Sciatic nerve (tissue), 2 donors: Measurements from ENCODE around the gene OR10W1. TPM values are rescaled to one million over a fixed set of nuclear protein-coding genes. Genes with fewer than 3 reads are reported as not detected.

Experiments used
- ATAC-seq: fragments of 200-7000 bp; cut with Tn5 transposase; one replicate; pipeline ENCODE4 v1.9.1; 2020; ENCODE audit warnings: mild to moderate bottlenecking, moderate library complexity
- DNase-seq: peaks from one replicate; pipeline ENCODE4 v3.0.0-alpha.2; 2020; ENCODE audit warnings: low spot score
- intact Hi-C: fragments of 100-400 bp; cut with DNase I; formaldehyde crosslinking; loops from one replicate; pipeline ENCODE4 v1.14.2; 2022
- total RNA-seq: library from RNA; stranded (reverse); fragmentation: NEBNext Ultra II Directional; extraction: Animal tissue kit (Norgen Biotek cat#: 25700); gene quantifications from one replicate; pipeline ENCODE4 v1.2.1, GENCODE V29; 2021
- donor health status: DM: no; HTN: no; CAD: no.
- donor health status: DM: no; HTN: no; CAD: no.

Gene OR10W1, protein sequence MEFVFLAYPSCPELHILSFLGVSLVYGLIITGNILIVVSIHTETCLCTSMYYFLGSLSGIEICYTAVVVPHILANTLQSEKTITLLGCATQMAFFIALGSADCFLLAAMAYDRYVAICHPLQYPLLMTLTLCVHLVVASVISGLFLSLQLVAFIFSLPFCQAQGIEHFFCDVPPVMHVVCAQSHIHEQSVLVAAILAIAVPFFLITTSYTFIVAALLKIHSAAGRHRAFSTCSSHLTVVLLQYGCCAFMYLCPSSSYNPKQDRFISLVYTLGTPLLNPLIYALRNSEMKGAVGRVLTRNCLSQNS
- total RNA-seq: not detected

DNA sequence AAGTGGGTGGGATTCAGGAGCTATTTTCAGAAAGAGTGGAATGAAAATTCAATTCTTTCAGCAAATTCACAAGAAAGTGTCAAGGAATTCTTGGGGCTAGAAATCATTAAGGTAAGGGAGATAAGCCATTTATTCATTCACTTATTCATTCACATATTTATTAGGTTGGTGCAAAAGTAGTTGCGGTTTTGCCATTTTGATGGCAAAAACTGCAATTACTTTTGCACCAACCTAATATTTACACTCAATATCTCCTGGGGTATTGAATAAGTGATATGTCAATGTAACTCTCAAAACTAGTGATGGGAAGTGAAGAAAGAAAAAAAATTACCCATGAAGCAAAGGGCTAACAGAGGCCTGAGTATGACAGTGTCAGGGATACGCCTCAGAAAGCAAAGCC, at the start of gene OR10W1:
TSS of gene OR10W1 (minus strand) at position 119 of the 400 bp plus-strand sequence. CDS start 402 bp downstream, outside the sequence.
- DNase-seq (no peak), ATAC-seq (no peak)
- intact Hi-C loops: no loop called here

DNA sequence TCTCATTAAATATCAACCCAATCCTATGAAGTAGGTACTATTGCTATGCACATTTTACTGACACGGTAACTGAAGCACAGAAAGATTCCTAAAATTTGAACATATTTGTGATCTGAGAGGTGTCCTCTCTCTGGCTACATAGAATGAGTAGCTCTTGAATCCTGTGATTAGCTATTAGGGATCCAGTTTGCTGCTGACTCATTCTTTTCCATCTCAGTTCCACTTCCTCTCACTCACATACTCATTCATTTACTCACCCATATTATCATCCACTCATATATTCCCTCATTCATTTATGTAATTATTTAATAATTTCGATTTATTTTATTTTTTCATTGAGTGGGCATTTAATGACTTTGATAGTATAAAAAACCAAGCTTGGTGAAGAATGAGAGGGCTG, 48.1 kb upstream of the OR10W1 start:
- no peak for ATAC-seq
- intact Hi-C loops: no loop called here

DNA sequence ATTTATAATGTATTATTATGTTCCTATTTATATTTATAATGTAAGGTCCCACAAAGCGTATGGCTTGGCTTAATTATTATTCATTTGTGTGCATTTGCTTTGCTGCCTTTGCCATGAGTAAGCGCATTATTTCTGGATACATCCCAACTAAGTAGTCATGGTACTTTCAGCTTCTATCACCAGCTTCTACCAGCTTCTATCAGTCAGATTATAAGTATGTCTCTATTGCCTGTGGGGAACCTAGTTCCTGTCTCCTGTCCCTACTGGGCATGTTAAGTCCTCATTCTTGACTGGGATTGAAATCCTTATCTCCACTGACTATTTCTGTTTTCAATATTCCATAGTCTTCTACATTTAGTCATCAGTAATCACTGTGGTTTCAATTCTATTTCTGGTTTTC, 33.5 kb upstream of the OR10W1 start:
- DNase-seq: no peak
- intact Hi-C loops: no loop called here

More for the DNA sequence above, 48.1 kb upstream of the OR10W1 start:
- DNase-seq: no peak

DNA sequence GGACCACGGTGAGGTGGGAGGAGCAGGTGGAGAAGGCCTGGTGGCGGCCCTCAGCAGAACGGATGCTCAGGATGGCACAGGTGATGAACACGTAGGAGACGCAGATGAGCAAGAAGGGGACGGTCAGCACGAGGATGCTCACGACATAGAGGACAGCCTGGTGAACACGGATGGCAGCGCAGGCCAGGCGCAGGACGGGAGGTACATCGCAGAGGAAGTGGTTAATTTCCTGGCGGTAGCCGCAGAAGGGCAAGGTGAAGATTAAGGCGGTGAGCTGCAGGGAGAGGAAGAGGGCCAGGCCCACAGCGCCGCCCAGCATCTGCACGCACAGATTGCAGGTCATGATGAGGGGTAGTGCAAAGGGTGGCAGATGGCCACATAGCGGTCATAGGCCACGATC, 24.0 kb upstream of the OR10W1 start:
- DNase-seq (no peak), ATAC-seq (no peak)
- intact Hi-C loops: no loop called here

More for the DNA sequence above, 33.5 kb upstream of the OR10W1 start:
- ATAC-seq: no peak

DNA sequence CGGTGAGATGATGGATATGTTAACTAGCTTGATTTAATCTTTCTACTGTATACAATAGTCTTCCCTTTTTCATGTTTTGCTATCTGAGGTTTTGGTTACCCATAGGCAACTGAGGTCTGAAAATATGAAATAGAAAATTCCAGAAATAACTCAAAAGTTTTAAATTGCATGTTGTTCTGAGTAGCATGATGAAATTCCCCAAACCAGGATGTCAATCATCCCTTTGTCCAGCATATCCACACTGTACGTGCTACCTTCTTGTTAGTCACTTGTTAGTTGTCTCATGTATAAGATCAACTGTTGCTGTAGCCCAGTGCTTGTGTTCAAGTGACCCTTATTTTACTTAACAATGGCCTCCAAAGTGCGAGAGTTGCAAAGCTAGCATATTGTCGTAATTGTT, 21.2 kb upstream of the OR10W1 start:
- ATAC-seq: no peak
- intact Hi-C loops: no loop called here
- no peak for DNase-seq

DNA sequence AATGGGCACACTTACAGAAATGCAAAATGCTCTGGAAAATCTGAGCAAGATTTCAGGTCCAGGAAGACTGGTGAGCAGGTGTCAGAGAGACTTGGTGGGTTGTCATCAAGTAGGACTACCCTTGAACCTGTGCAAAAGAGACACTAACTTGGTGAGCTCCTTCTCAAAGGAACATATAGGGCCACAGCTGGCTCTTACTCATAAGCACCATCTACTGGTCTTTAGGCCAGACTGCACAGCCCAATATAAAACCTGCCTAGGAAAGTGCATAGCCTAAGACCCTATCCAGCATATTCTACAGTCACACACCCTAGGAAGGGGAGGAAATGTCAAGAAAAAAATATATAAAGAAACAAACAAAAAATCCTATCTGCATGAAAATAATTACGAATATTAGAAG, 18.2 kb upstream of the OR10W1 start:
- DNase-seq (no peak), ATAC-seq (no peak)
- intact Hi-C loops: no loop called here

DNA sequence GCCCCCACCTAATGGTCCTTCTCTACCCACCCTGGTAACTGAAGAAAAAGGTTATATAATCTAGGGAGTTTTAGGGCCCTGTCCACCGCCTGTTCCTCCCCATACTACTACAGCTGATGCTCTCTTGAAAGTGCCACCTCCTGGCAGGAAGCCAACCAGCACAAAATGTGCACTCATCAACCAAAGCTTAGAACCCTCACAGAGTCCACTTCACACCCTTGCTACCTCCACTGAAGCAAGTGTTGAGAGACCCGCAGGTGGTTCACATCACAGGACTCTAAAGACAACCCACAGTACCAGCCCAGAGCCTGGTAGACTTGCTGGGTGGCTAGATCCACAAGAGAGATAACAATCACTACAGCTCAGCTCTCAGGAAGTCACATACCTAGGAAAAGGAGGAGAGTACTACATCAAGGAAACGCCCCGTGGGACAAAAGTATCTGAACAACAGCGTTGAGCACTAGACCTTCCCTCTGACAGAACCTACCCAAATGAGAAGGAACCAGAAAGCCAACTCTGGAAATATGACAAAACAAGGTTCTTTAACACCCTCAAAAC, 17.5 kb upstream of the OR10W1 start:
- ATAC-seq (no peak), DNase-seq (no peak)
- intact Hi-C loops: no loop called here

DNA sequence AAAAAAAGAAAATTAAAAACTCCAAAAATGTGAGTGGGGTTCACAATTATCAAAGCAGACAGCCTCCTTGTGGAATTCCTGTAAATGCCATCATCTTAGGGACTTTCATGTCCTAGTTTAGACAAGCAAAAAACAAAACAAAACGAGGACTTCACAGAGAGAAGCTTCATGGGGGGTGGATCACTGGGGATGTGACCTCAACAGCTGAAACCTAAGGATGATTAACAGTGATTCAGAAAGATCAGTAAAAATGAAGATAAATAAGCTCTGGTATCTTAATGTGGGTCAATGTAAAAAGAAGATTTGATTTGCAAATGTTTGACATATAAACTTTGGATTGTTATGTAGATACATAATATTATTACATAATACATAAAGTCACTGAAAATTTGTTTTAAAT, 8.1 kb upstream of the OR10W1 start:
- no peak for ATAC-seq
- DNase-seq: no peak
- intact Hi-C loops: no loop called here

DNA sequence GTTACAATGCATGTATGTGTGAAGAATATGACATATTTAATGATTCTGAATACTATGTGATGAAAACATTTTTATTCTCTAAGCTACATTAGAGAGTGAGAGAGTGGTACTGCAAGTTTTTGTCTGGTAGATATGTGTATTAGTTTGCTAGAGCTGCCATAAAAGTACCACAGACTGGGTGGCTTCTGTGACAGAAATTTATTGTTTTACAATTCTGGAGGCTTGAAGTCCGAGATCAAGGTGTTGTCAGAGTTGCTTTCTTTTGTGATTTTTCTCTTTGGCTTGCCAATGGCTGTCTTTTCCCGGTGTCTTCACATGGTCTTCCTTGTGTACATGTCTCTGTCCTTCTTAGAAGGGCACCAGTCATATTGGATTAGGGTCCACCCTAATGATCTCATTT, 6.9 kb upstream of the OR10W1 start:
- DNase-seq: no peak
- intact Hi-C loops: no loop called here
- ATAC-seq: no peak

DNA sequence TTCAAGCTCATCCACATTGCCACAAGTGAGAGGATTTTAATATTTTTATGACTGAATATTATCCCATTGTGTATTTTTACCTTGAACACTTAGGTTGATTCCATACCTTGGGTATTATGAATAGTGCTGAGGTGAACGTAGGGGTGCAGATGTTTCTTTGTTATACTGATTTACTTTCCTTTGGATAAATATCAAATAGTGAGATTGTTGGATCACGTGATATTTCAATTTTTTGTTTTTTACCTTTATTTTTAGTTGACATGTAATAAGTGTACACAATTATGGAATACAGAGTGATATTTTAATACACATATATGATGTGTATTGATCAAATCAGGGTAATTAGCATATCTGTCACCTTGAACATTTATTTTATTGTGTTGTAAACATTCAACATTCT, 8.1 kb downstream of the OR10W1 start:
- intact Hi-C loops: no loop called here
- no peak for DNase-seq
- no peak for ATAC-seq

DNA sequence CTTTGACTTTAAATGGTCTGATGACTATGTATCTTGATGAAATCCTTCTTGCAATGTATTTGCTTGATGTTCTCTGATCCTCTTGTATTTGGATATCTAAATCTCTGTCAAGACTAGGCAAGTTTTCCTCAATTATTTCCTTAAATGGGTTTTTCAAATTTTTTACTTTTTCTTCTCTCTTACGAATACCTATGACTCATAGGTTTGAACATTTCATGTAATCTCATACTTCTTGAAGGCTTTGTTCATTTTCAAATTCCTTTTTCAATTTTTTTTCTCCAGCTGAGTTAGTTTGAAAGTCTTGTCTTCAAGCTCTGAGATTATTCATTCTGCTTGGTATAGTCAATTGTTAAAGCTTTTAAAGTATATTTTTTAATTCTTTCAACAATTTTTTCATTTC, 13.1 kb downstream of the OR10W1 start:
- no peak for DNase-seq
- ATAC-seq: no peak
- intact Hi-C loops: no loop called here

DNA sequence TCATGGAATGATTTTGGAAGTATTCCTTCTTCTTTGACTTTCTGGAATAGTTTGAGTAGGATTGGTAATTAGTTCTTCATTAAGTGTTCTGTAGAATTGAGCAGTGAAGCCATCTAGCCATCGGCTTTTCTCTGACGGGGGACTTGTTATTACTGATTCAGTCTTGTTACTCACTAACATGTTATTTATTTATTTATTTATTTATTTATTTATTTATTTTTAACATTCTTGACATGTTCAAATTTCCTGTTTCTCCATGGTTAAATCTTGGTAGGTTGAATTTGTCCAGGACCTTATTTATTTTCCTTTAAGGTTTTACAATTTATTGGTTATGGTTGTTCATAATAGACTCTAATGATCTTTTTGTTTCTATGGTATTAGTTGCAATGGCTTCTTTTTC, 24.1 kb downstream of the OR10W1 start:
- intact Hi-C loops: no loop called here
- DNase-seq: no peak
- ATAC-seq: no peak

DNA sequence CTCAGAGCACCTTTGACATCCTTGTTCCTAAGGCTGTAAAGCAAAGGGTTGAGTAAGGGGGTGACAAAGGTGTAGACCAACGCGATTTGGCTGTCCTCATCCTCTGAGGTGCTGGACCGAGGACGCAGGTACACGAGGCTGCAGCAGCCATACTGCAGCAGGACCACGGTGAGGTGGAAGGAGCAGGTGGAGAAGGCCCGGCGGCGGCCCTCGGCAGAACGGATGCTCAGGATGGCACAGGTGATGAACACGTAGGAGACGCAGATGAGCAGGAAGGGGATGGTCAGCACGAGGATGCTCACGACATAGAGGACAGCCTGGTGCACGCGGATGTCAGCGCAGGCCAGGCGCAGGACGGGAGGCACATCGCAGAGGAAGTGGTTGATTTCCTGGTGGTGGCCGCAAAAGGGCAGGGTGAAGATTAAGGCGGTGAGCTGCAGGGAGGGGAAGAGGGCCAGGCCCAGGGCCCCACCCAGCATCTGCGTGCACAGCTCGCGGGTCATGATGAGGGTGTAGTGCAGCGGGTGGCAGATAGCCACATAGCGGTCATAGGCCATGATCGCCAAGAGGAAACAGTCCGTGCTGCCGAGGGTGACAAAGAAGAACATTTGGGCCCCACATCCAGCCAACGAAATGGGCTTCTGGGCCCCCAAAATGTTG, 40.0 kb downstream of the OR10W1 start:
- intact Hi-C loops: no loop called here
- no peak for ATAC-seq
- no peak for DNase-seq

DNA sequence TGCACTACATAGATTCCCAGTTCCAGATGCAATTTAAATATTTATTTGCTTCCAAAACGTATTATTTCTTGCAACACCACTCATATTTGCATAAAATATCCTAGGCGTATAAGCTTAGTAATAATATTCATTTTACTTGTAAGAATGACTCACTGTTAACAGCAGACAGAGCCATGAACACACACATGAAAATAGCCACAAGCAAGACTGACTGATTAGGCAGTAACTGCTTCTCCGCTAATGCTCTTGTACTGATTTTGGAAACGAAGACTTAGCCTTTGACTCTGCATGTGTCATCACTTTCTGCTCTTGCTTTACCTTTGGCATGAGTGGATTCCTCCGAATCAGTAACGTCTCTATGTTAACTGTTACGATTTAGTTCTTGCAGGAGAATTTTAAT, 45.3 kb downstream of the OR10W1 start:
- no peak for DNase-seq
- ATAC-seq: no peak
- intact Hi-C loops: no loop called here

Other genes with a start within 250 kb of the OR10W1 start
- gene OR9Q1, start 244.4 kb downstream of the OR10W1 start, total RNA-seq: not detected
- not detected for gene OR6Q1, start 237.3 kb downstream of the OR10W1 start, total RNA-seq
- not detected for gene OR9I1, start 142.7 kb downstream of the OR10W1 start, total RNA-seq
- gene OR9Q2, start 79.2 kb downstream of the OR10W1 start, total RNA-seq: not detected
- not detected for gene OR1S2, start 64.1 kb downstream of the OR10W1 start, total RNA-seq
- not detected for gene OR1S1, start 55.5 kb downstream of the OR10W1 start, total RNA-seq
- gene OR10Q1, start 39.3 kb downstream of the OR10W1 start, total RNA-seq: not detected
- not detected for gene OR5B17, start 90.8 kb upstream of the OR10W1 start, total RNA-seq
- not detected for gene OR5B3, start 138.6 kb upstream of the OR10W1 start, total RNA-seq
- gene OR5B2, start 159.9 kb upstream of the OR10W1 start, total RNA-seq: not detected
- not detected for gene OR5B12, start 174.0 kb upstream of the OR10W1 start, total RNA-seq
- gene OR5B21, start 239.8 kb upstream of the OR10W1 start, total RNA-seq: not detected